ENCODE measurements around the gene FTH1. TPM values are rescaled to one million over a fixed set of nuclear protein-coding genes. Genes with fewer than 3 reads are reported as not detected.

FTH1 gene
- total RNA-seq, 1 experiment from 2014 or later = 3,345 TPM

DNA sequence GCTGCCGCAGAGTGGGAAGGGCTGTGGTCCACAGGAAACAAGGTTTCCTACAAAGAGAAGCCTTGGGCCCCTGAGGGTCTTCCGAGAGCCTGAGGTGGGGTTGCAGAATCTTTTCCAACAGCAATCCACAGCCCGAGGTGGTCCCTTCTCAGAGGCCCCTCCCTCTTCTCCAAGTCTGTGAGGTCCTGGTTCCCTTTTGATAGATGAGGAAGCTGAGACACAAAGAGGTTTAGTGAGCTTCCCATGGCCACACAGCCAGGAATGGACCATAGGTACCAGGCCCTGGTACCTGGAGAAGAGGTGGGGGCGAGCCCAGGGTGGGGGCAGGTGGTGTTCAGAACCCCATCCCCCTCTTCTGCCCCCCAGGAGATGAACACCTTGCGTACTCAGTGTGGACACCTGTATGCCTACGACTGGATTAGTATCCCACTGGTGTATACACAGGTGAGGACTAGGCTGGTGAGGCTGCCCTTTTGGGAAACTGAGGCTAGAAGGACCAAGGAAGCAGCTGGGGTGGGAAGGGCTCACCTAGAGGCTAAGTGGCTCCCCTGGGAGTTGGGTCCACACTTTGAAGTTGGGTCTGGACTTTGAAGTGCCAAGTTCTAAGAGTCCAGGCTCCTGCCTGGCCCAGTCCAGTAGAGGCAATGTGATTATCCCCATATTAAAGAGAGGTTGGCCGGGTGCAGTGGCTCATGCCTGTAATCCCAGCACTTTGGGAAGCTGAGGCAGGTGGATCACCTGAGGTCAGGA is 10.2 kb downstream of the FTH1 start:
- BruUV-seq (replicated peaks) = no TSS peak
- CTCF ChIA-PET = interaction anchor here (1.2 kb wide), 1 partner anchor 10 kb away, joined by 3 read pairs; no protein-coding TSS in a partner anchor

More for the DNA sequence above, 10.2 kb downstream of the FTH1 start:
- TF ChIP-seq, protein P1, sequence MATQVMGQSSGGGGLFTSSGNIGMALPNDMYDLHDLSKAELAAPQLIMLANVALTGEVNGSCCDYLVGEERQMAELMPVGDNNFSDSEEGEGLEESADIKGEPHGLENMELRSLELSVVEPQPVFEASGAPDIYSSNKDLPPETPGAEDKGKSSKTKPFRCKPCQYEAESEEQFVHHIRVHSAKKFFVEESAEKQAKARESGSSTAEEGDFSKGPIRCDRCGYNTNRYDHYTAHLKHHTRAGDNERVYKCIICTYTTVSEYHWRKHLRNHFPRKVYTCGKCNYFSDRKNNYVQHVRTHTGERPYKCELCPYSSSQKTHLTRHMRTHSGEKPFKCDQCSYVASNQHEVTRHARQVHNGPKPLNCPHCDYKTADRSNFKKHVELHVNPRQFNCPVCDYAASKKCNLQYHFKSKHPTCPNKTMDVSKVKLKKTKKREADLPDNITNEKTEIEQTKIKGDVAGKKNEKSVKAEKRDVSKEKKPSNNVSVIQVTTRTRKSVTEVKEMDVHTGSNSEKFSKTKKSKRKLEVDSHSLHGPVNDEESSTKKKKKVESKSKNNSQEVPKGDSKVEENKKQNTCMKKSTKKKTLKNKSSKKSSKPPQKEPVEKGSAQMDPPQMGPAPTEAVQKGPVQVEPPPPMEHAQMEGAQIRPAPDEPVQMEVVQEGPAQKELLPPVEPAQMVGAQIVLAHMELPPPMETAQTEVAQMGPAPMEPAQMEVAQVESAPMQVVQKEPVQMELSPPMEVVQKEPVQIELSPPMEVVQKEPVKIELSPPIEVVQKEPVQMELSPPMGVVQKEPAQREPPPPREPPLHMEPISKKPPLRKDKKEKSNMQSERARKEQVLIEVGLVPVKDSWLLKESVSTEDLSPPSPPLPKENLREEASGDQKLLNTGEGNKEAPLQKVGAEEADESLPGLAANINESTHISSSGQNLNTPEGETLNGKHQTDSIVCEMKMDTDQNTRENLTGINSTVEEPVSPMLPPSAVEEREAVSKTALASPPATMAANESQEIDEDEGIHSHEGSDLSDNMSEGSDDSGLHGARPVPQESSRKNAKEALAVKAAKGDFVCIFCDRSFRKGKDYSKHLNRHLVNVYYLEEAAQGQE (IDR thresholded peaks at IDR 0.05; ENCODE audit: low read depth) = no peak
- no peak for TF ChIP-seq EGR1 (IDR thresholded peaks at IDR 0.05; ENCODE audit: low read depth)
- Histone ChIP-seq H3K36me3 (ENCODE audit: control insufficient read depth in 1 of 2, insufficient read depth in 2 of 2, low read length in 2 of 2) (no peaks in the 10 kb centered on the region), H3K27ac (ENCODE audit: low read depth, low read length) (no peak overlapping the region), H3K9me2 (ENCODE audit: insufficient read depth) (no peaks in the 10 kb centered on the region), H2AFZ (ENCODE audit: low read depth, low read length, poor library complexity, severe bottlenecking) (no peak overlapping the region), H3K4me2 (ENCODE audit: low read length) (no peak overlapping the region), H3K4me3 (replicated peaks in 1 of 2; ENCODE audit: low read depth in 1 of 2, low read length in 2 of 2) (no peak overlapping the region), H3K27me3 (ENCODE audit: insufficient read depth, low read length) (no peaks in the 10 kb centered on the region), H3K4me1 (ENCODE audit: control insufficient read depth in 1 of 2, insufficient read depth in 2 of 2, low read length in 2 of 2) (peaks cover 0 to 24% of the 10 kb centered on the region in 2 experiments; a peak in 3 of 4 replicates), H3K9ac (ENCODE audit: low read length) (no peak overlapping the region), H3K9me3 (ENCODE audit: control insufficient read depth in 1 of 2, insufficient read depth in 1 of 2, low read depth in 1 of 2, low read length in 2 of 2) (no peaks in the 10 kb centered on the region), H4K20me1 (ENCODE audit: insufficient read depth) (no peaks in the 10 kb centered on the region), H3K79me2 (ENCODE audit: insufficient read depth, low read length) (no peaks in the 10 kb centered on the region)
- RAD21 ChIA-PET (ENCODE audit: low non-redundant PET in 1 of 2, low total read pairs in 2 of 2, uncharacterized antibody in 2 of 2, unreplicated experiment in 2 of 2) = no interaction called here
- no peak for DNase-seq (ENCODE audit: low read depth, low spot score)
- intact Hi-C loops (cut with micrococcal nuclease) = no loop called here
- POLR2A ChIA-PET = interaction anchor here (2.2 kb wide), 1 partner anchor 11 kb away, joined by 27 read pairs; the partner anchor contains the start of gene FTH1
- ATAC-seq = no peak
